ENCODE data around the gene CAVIN2.
"Not testable (repeated sequence)": the region's sequence is repeated elsewhere in the genome, so short reads cannot be mapped to it uniquely, and the experiment has no call there.

CAVIN2 gene

DNA sequence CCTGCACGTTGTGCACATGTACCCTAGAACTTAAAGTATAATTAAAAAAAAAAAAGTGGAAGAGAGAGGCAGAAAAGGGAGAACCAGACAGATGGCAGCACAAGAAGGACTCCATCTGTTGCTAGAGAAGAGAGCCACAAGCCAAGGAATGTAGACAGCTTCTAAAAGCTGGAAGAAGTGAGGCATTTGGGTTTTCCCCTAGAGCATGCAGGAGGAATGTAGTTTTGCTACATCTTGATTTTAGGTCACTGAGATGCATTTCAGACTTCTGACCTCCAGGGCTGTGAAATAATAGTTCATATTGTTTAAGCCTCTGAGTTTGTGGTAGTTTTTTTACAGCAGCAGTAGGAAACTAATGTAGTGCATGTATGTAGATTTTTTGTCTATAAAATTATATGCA lies 46.0 kb downstream of the CAVIN2 start:
- DNase-seq (ENCODE audit: low read depth, low spot score) = no peak

GRCh38 chr2:191799526-191799925 lies 47.4 kb downstream of the CAVIN2 start:
- DNase-seq (ENCODE audit: low read depth, low spot score) = no peak

DNA sequence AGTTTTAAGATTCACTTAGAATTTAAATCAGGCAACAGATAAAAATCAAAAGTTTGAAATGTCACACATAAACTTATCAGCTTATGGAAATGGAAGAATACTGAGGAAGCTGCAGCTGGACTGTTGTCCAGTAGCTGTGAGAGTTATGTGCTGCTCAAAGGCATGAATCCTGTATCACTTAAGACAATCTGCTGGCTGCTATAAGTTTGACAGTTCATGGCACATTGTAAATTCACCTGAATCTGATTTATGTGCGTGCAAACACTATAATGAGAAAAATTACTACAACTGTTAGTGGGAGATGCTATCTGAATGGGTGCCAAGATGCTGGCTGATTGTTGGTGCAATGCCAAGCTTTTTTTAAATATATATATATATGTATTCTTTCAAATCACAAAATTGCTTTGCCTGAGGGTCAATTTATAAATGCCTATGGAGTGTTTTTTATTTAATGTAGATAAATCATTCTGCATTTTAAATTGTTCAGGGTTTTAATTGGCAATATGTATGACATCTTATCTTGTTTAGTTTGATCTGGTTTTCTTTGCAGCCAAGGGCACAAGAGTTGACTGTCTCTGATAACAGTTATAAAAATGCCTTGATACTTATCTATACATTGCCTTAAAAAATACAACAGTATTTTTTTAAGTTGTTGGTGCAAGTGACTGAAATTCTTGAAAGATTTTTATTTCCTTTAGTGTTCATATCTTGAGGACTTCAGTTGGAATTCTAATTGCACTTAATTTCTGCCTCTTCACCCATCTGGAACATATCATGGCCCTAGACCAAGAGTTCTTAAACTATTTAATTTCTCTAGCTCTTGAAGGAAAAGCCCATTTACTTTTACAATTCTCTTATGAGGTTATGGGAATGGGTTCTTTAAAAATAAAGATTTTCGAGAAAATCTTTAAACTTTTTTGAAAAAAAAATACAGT lies 48.7 kb downstream of the CAVIN2 start:
- no peak for DNase-seq (ENCODE audit: low read depth, low spot score)

- DNase-seq (ENCODE audit: low read depth, low spot score) = no peak
These were observed 49.4 kb downstream of the CAVIN2 start for GRCh38 chr2:191797500-191797899.

DNA sequence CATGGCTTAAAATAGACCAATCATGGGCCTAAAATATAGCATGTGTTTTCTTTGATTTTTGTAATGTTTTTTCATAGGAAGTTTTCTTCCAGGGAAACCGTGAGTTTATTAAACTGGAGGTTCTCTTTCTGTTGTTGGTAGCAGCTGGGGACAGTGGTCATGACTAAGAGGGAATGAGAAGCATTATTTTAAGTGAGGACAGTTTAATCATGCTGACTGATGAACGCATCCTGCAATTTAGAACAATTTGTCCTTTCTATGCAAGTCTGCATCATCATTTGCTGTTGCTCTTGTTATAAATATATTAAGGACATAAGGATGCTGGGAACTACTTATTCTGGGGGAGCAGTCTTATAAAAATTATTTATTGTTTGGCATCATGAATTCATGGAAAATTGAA lies 51.2 kb downstream of the CAVIN2 start:
- DNase-seq (ENCODE audit: low read depth, low spot score) = no peak

DNA sequence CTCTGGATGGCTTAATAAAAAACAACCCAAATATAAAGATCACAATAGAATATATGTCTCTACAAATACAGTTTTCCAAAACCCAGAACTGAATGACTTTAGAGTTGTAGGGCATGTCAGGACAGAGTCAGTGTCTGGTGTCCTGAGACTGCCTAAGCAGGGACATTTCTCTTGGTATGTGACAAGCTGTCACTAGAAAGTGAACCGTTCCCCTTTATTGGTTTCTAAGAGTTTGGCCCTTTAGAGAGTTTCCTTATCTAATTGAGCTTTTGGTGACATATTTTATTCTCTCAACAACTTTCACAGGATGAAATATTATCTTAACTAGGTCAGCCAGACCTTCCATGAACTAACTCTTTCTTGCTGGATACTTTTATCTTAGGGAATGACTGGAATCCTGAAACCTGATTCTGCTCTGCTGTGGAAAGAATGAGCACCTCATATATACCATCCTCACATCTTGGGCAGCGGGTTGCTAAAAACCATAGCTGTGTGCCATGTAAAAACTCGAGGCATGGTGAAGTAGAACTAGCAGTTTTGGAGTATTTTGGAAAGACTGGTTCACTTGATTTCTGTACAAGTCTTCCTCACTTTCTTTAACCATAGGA lies 54.8 kb downstream of the CAVIN2 start:
- DNase-seq (ENCODE audit: low read depth, low spot score) = no peak

GRCh38 chr2:191790737-191791136 lies 56.2 kb downstream of the CAVIN2 start:
- DNase-seq (ENCODE audit: low read depth, low spot score) = no peak

DNA sequence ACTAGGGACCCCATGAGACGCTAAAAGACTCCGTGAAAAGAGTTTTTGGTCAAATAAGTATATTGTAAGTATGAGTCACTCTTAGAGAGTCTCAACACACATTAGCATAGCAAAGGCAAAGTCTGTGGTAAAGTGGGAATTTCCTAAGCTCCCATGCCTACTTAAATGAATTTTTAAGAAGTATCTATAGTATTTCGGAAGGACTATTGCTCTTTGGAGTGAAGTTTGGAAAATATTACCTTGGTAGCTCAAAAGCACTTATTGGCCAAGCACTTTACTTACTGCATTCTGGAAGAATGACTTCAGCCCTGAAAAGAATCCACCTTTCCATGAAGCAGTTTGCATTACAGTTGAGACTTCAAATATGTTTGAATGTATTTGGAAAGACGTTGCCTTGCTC lies 57.1 kb downstream of the CAVIN2 start:
- DNase-seq (ENCODE audit: low read depth, low spot score) = no peak

GRCh38 chr2:191786694-191787093 lies 60.2 kb downstream of the CAVIN2 start:
- no peak for DNase-seq (ENCODE audit: low read depth, low spot score)

DNA sequence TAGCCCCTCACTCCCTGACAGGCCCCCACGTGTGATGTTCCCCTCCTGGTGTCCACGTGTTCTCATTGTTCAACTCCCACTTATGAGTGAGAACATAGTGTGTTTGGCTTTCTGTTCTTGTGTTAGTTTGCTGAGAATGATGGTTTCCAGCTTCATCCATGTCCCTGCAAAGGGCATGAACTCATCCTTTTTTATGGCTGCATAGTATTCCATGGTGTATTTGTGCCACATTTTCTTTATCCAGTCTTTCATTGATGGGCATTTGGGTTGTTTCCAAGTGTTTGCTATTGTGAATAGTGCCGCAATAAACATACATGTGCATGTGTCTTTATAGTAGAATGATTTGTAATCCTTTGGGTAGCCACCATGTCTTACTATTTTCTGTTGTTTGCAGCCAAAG lies 61.2 kb downstream of the CAVIN2 start:
- DNase-seq (ENCODE audit: low read depth, low spot score) = not testable (repeated sequence)
